ENCODE data around the gene RABEPK. TPM values are rescaled to one million over a fixed set of nuclear protein-coding genes. Genes with fewer than 3 reads are reported as not detected.

Gene RABEPK
- total RNA-seq (2014; rRNA removed; shearing (Covaris generic)) (25.0 and 29.3 TPM in 2 replicates), polyA plus RNA-seq (2016; fragmentation: Nextera tagmentation; extraction: Ambion mirVana) (37.7 and 38.9 TPM in 2 replicates)

DNA sequence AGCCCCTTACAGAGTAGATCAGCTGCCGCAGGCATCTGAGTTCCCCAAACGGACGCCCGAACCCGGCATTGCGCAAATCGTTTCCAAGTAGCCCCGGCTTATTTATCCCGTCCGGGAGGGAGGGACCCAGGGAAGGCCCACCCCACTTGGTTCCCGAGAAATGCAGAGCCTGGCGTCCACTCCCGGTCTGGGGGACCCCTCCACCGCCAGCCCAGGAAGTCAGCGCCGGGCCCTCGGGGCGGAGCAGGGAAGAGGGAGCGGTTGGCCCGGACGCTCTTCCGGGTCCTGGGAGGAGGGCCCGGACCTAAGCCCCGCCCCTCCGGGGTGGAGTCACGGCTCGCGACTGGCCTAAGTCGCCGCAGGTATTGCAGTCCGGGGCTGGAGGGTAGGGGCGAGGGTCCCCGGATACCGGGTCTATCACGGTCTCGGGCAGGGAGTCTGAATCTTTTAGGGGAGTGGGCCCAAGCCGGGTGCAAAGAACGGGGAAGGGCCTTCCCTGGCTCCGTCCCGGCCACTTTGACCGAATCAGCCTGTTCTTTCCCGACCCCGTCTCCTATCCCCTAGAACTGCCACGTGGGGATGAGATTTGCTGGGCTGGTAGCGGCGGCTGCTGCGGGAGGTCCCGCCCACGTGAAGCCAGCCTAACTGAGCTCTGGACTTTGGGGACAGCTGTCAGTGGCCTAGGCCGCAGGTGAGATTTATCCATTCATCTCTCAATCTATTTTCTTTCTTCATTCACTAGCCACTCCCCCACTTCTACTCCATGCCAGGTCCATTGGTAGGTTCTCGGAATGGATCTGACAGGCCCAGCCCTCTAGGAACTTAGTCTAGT, at the start of gene RABEPK:
Gene RABEPK, plus strand, starts transcription at position 327 of the 832 bp plus-strand sequence. CDS start 2,472 bp downstream, outside the sequence.
- Histone ChIP-seq H3K79me2 (ENCODE audit: insufficient read depth) (peaks cover 16% of the 10 kb centered on the region), H3K4me2 (ENCODE audit: unreplicated experiment) (peak within 1 kb of the TSS; percentile 90), H3K36me3 (ENCODE audit: low read depth) (peaks cover 5% of the 10 kb centered on the region; the same call in 1 of the 2 replicates), H3K4me1 (ENCODE audit: insufficient read depth) (no peaks in the 10 kb centered on the region), H3K9ac (peak within 1 kb of the TSS; percentile 88), H3F3A (ENCODE audit: insufficient read depth) (0 out of 2 replicates have a peak, but pooled peaks cover 4% of the 10 kb centered on the region), H3K9me3 (ENCODE audit: low read depth) (no peaks in the 10 kb centered on the region), H3K9me2 (ENCODE audit: insufficient read depth) (no peaks in the 10 kb centered on the region), H3K27ac (peak within 1 kb of the TSS; percentile 93), H4K20me1 (ENCODE audit: insufficient read depth) (no peaks in the 10 kb centered on the region), H3K27me3 (replicated peaks; ENCODE audit: insufficient read depth) (no peaks in the 10 kb centered on the region), H3K4me3 (peak within 1 kb of the TSS; percentile 92), H2AFZ (peak within 1 kb of the TSS; percentile 93)
- WGBS, 2 experiments (ENCODE audit: low coverage in 1 of 2, low lambda C conversion rate in 2 of 2, missing lambda C conversion rate in 2 of 2): 0 to 2% methylated on average over 38 to 46 of the region's 51 CpGs
- TF ChIP-seq EZH2 (IDR thresholded peaks at IDR 0.05; ENCODE audit: insufficient read depth, poor library complexity, severe bottlenecking) (no peak), EZH2phosphoT487 (IDR thresholded peaks at IDR 0.05; ENCODE audit: insufficient read depth, low read depth) (no peak)
- DNase-seq: peak; percentile 96
- in situ Hi-C loops (cut with MboI): no loop called here

- no peaks in the 10 kb centered on the region for H3K9me2 ChIP-seq (ENCODE audit: insufficient read depth)
- no peaks in the 10 kb centered on the region for H3K9me3 ChIP-seq (ENCODE audit: low read depth)
- no peak overlapping the region for H3K4me2 ChIP-seq (ENCODE audit: unreplicated experiment)
- H4K20me1 ChIP-seq (ENCODE audit: insufficient read depth): no peaks in the 10 kb centered on the region
- no peak overlapping the region for H3K4me3 ChIP-seq
- 0 out of 2 replicates have a peak, but pooled peaks cover 6% of the 10 kb centered on the region for H3F3A ChIP-seq (ENCODE audit: insufficient read depth)
- WGBS, 2 experiments (ENCODE audit: low coverage in 1 of 2, low lambda C conversion rate in 2 of 2, missing lambda C conversion rate in 2 of 2): 100% methylated on average over 2 of the region's 2 CpGs
- H3K9ac ChIP-seq: no peak overlapping the region
- no peak for DNase-seq
- H3K36me3 ChIP-seq (ENCODE audit: low read depth): peaks cover 37% of the 10 kb centered on the region
- H3K4me1 ChIP-seq (ENCODE audit: insufficient read depth): no peaks in the 10 kb centered on the region; the same call in 1 of the 2 replicates
- no peak overlapping the region for H2AFZ ChIP-seq
- TF ChIP-seq EZH2phosphoT487 (IDR thresholded peaks at IDR 0.05; ENCODE audit: insufficient read depth, low read depth) (no peak), EZH2 (IDR thresholded peaks at IDR 0.05; ENCODE audit: insufficient read depth, poor library complexity, severe bottlenecking) (no peak)
- H3K27me3 ChIP-seq (replicated peaks; ENCODE audit: insufficient read depth): no peaks in the 10 kb centered on the region
- no peak overlapping the region for H3K27ac ChIP-seq
- in situ Hi-C loops (cut with MboI): no loop called here
- H3K79me2 ChIP-seq (ENCODE audit: insufficient read depth): no peaks in the 10 kb centered on the region; the same call in 1 of the 2 replicates
These were observed 48.6 kb upstream of the RABEPK start for GRCh38 chr9:125151730-125152129.

GRCh38 chr9:125153712-125154367, 46.5 kb upstream of the RABEPK start:
- no peak overlapping the region for H3K9ac ChIP-seq
- no peak overlapping the region for H3K4me3 ChIP-seq
- no peaks in the 10 kb centered on the region; the same call in 1 of the 2 replicates for H3K4me1 ChIP-seq (ENCODE audit: insufficient read depth)
- H3F3A ChIP-seq (ENCODE audit: insufficient read depth): no peaks in the 10 kb centered on the region
- peaks cover 34% of the 10 kb centered on the region for H3K36me3 ChIP-seq (ENCODE audit: low read depth)
- DNase-seq: peak; percentile 40
- in situ Hi-C loops (cut with MboI): no loop called here
- TF ChIP-seq EZH2phosphoT487 (IDR thresholded peaks at IDR 0.05; ENCODE audit: insufficient read depth, low read depth) (no peak), EZH2 (IDR thresholded peaks at IDR 0.05; ENCODE audit: insufficient read depth, poor library complexity, severe bottlenecking) (no peak)
- no peaks in the 10 kb centered on the region for H3K9me3 ChIP-seq (ENCODE audit: low read depth)
- no peak overlapping the region for H3K27ac ChIP-seq
- peaks cover 19% of the 10 kb centered on the region for H3K79me2 ChIP-seq (ENCODE audit: insufficient read depth)
- no peaks in the 10 kb centered on the region for H4K20me1 ChIP-seq (ENCODE audit: insufficient read depth)
- no peak overlapping the region for H2AFZ ChIP-seq
- no peaks in the 10 kb centered on the region for H3K9me2 ChIP-seq (ENCODE audit: insufficient read depth)
- 71 to 72% methylated on average over 4 of the region's 4 CpGs for WGBS, 2 experiments (ENCODE audit: low coverage in 1 of 2, low lambda C conversion rate in 2 of 2, missing lambda C conversion rate in 2 of 2)
- H3K27me3 ChIP-seq (replicated peaks; ENCODE audit: insufficient read depth): no peaks in the 10 kb centered on the region
- H3K4me2 ChIP-seq (ENCODE audit: unreplicated experiment): no peak overlapping the region

DNA sequence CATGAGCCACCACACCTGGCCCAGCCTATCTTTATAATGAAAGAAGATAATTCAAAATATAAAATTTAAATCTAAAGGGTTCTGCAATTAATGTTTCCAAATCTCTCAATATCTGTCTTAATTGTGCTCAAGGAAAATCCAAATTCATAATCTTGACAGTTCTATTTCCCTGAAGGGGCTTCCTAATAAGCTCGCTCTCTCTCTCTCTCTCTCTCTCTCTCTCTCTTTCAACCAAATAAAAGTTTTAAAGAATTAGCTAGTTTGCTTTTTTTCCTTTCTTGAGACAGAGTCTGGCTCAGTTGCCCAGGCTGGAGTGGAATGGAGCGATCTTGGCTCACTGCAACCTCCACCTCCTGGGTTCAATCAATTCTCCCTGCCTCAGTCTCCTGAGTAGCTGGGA, 43.8 kb upstream of the RABEPK start:
- WGBS, 2 experiments (ENCODE audit: low coverage in 1 of 2, low lambda C conversion rate in 2 of 2, missing lambda C conversion rate in 2 of 2): 92 to 100% methylated on average over 2 of the region's 2 CpGs
- no peak for DNase-seq
- in situ Hi-C loops (cut with MboI): no loop called here

More for the DNA sequence above, 43.8 kb upstream of the RABEPK start:
- Histone ChIP-seq H3K27me3 (replicated peaks; ENCODE audit: insufficient read depth) (no peaks in the 10 kb centered on the region), H3K9me2 (ENCODE audit: insufficient read depth) (no peaks in the 10 kb centered on the region), H3K4me3 (no peak overlapping the region), H3K9me3 (ENCODE audit: low read depth) (no peaks in the 10 kb centered on the region), H3F3A (ENCODE audit: insufficient read depth) (peaks cover 10% of the 10 kb centered on the region; the same call in 1 of the 2 replicates), H3K27ac (no peak overlapping the region), H3K79me2 (ENCODE audit: insufficient read depth) (peaks cover 41% of the 10 kb centered on the region), H2AFZ (no peak overlapping the region), H3K4me1 (ENCODE audit: insufficient read depth) (peaks cover 12% of the 10 kb centered on the region), H3K36me3 (ENCODE audit: low read depth) (peaks cover 23% of the 10 kb centered on the region), H3K4me2 (ENCODE audit: unreplicated experiment) (no peak overlapping the region), H4K20me1 (ENCODE audit: insufficient read depth) (no peaks in the 10 kb centered on the region), H3K9ac (no peak overlapping the region)
- TF ChIP-seq EZH2phosphoT487 (IDR thresholded peaks at IDR 0.05; ENCODE audit: insufficient read depth, low read depth) (no peak), EZH2 (IDR thresholded peaks at IDR 0.05; ENCODE audit: insufficient read depth, poor library complexity, severe bottlenecking) (no peak)
